HEK293 (cell line): ENCODE measurements around the gene LCOR.

ENCODE experiments used
- AEBP2 ChIP-seq: fragments of 450-650 bp; formaldehyde crosslinking; IDR thresholded peaks from 2 replicates; pipeline ENCODE4 v1.5.1; 2016; ENCODE audit warnings: missing biosample characterization, missing genetic modification characterization, borderline replicate concordance
- GLI2 ChIP-seq: fragments of 450-650 bp; formaldehyde crosslinking; IDR thresholded peaks from 2 replicates; pipeline ENCODE4; 2017; ENCODE audit warnings: missing biosample characterization, missing genetic modification characterization, low read depth, borderline replicate concordance
- PATZ1 ChIP-seq: fragments of 450-650 bp; formaldehyde crosslinking; IDR thresholded peaks from 2 replicates; pipeline ENCODE4 v1.5.1; 2016; ENCODE audit warnings: missing biosample characterization, missing genetic modification characterization
- PRDM10 ChIP-seq: fragments of 450-650 bp; formaldehyde crosslinking; IDR thresholded peaks from 2 replicates; pipeline ENCODE4 v1.5.1; 2016; ENCODE audit warnings: missing biosample characterization, missing genetic modification characterization
- RBAK ChIP-seq: fragments of 450-650 bp; formaldehyde crosslinking; IDR thresholded peaks from 2 replicates; pipeline ENCODE4 v1.5.1; 2016; ENCODE audit warnings: missing biosample characterization, missing genetic modification characterization
- ZBTB6 ChIP-seq: fragments of 450-650 bp; formaldehyde crosslinking; IDR thresholded peaks from 2 replicates; pipeline ENCODE4 v1.5.1; 2017; ENCODE audit warnings: missing biosample characterization, missing genetic modification characterization
- ZBTB8A ChIP-seq: fragments of 450-650 bp; formaldehyde crosslinking; IDR thresholded peaks from 2 replicates; pipeline ENCODE4 v1.5.1; 2016; ENCODE audit warnings: missing biosample characterization, missing genetic modification characterization
- ZNF280C ChIP-seq: fragments of 450-650 bp; formaldehyde crosslinking; IDR thresholded peaks from 2 replicates; pipeline ENCODE4 v1.5.1; 2016; ENCODE audit warnings: missing biosample characterization, missing genetic modification characterization
- ZNF335 ChIP-seq: fragments of 450-650 bp; formaldehyde crosslinking; conservative IDR thresholded peaks from 2 replicates; pipeline ENCODE4 v1.5.1; 2016; ENCODE audit warnings: missing biosample characterization, missing genetic modification characterization
- ZNF341 ChIP-seq: fragments of 450-650 bp; formaldehyde crosslinking; IDR thresholded peaks from 2 replicates; pipeline ENCODE4; 2016; ENCODE audit warnings: low read depth, missing biosample characterization, missing genetic modification characterization
- ZNF354C ChIP-seq: fragments of 450-650 bp; formaldehyde crosslinking; IDR thresholded peaks from 2 replicates; pipeline ENCODE4 v1.5.1; 2016; ENCODE audit warnings: missing biosample characterization, missing genetic modification characterization, low read depth, borderline replicate concordance
- ZNF518A ChIP-seq: fragments of 450-650 bp; formaldehyde crosslinking; conservative IDR thresholded peaks from 2 replicates; pipeline ENCODE4 v1.5.1; 2016; ENCODE audit warnings: low read depth, missing biosample characterization, missing genetic modification characterization
- ZNF549 ChIP-seq: fragments of 450-650 bp; IDR thresholded peaks from 2 replicates; pipeline ENCODE4 v1.5.1; 2018; ENCODE audit warnings: missing biosample characterization, missing genetic modification characterization, mild to moderate bottlenecking, inconsistent platforms, moderate library complexity
- ZNF585B ChIP-seq: fragments of 450-650 bp; formaldehyde crosslinking; IDR thresholded peaks from 2 replicates; pipeline ENCODE4 v1.5.1; 2016; ENCODE audit warnings: missing biosample characterization, missing genetic modification characterization
- ZNF610 ChIP-seq: fragments of 450-650 bp; formaldehyde crosslinking; IDR thresholded peaks from 2 replicates; pipeline ENCODE4 v1.5.1; 2016; ENCODE audit warnings: missing biosample characterization, missing genetic modification characterization, borderline replicate concordance
- ZNF626 ChIP-seq: fragments of 450-650 bp; sonication (Bioruptor Pico); formaldehyde crosslinking; IDR thresholded peaks from 2 replicates; pipeline ENCODE4 v1.5.1; 2018; ENCODE audit warnings: missing biosample characterization, missing genetic modification characterization, inconsistent platforms
- ZNF654 ChIP-seq: fragments of 450-650 bp; formaldehyde crosslinking; IDR thresholded peaks from 2 replicates; pipeline ENCODE4 v1.5.1; 2016; ENCODE audit warnings: low read depth, missing biosample characterization, missing genetic modification characterization
- ZNF664 ChIP-seq: fragments of 450-650 bp; formaldehyde crosslinking; IDR thresholded peaks from 2 replicates; pipeline ENCODE4 v1.5.1; 2016; ENCODE audit warnings: missing biosample characterization, missing genetic modification characterization
- ZNF76 ChIP-seq: fragments of 450-650 bp; formaldehyde crosslinking; IDR thresholded peaks from 2 replicates; pipeline ENCODE4; 2016; ENCODE audit warnings: low read depth, missing biosample characterization, missing genetic modification characterization, borderline replicate concordance
- ZSCAN30 ChIP-seq: fragments of 450-650 bp; IDR thresholded peaks from 2 replicates; pipeline ENCODE4 v1.5.1; 2018; ENCODE audit warnings: missing biosample characterization, mild to moderate bottlenecking, missing genetic modification characterization, moderate library complexity
- ZSCAN4 ChIP-seq: fragments of 450-650 bp; formaldehyde crosslinking; IDR thresholded peaks from 2 replicates; pipeline ENCODE4 v1.5.1; 2017; ENCODE audit warnings: missing biosample characterization, missing genetic modification characterization

LCOR gene

GRCh38 chr10:96840841-96841518 lies 8.9 kb downstream of the LCOR start (continued):
- TF ChIP-seq AEBP2 (tag by site-specific recombination): no peak
- TF ChIP-seq GLI2 (tag by site-specific recombination): no peak
- TF ChIP-seq ZBTB6 (tag by site-specific recombination): 0 out of 2 replicates have a peak, but pooled peaks have one; percentile 17
- TF ChIP-seq ZNF354C (tag by site-specific recombination): no peak
- TF ChIP-seq ZNF518A (tag by site-specific recombination): 0 out of 2 replicates have a peak, but pooled peaks have one; percentile 27
- no peak for TF ChIP-seq ZNF585B (tag by site-specific recombination)
- no peak for TF ChIP-seq ZNF76
- TF ChIP-seq ZNF280C (tag by site-specific recombination): no peak
- TF ChIP-seq ZNF626 (tag by site-specific recombination): no peak
- TF ChIP-seq ZNF341 (tag by site-specific recombination): no peak
- no peak; the same call in 1 of the 2 replicates for TF ChIP-seq PRDM10 (tag by site-specific recombination)
- TF ChIP-seq ZNF335: 0 out of 2 replicates have a peak, but pooled peaks have one; percentile 22
- peak; percentile 43; the same call in 1 of the 2 replicates for TF ChIP-seq ZBTB8A (tag by site-specific recombination)
- no peak for TF ChIP-seq RBAK (tag by site-specific recombination)
- TF ChIP-seq ZNF664: peak; percentile 23; the same call in 1 of the 2 replicates
- TF ChIP-seq ZNF610 (tag by site-specific recombination): no peak
- no peak for TF ChIP-seq ZNF549 (tag by site-specific recombination)
- TF ChIP-seq PATZ1 (tag by site-specific recombination): no peak
- no peak for TF ChIP-seq ZNF654 (tag by site-specific recombination)
- TF ChIP-seq ZSCAN4 (tag by site-specific recombination): no peak
- no peak for TF ChIP-seq ZSCAN30 (tag by site-specific recombination)
